T-helper 1 cell treated with Interleukin-12 subunit alpha and Interleukin-12 subunit beta and Interleukin-4 antibody, amounts not matched to agents 30 μg/mL and 1 μg/mL, for 36 hours (primary cell): Measurements from ENCODE around the gene FANCC.

Experiments used
- H3K27ac Mint-ChIP-seq: one replicate; pipeline ENCODE4 v1.8.0; 2021; ENCODE audit warnings: mild to moderate bottlenecking, mixed read lengths
- H3K27me3 Mint-ChIP-seq: one replicate; pipeline ENCODE4 v1.8.0; 2021; ENCODE audit warnings: low read depth, mixed read lengths
- H3K36me3 Mint-ChIP-seq: one replicate; pipeline ENCODE4 v1.8.0; 2021; ENCODE audit warnings: low read depth, mixed read lengths
- H3K4me1 Mint-ChIP-seq: one replicate; pipeline ENCODE4 v1.8.0; 2021; ENCODE audit warnings: low read depth, mixed read lengths
- H3K4me3 Mint-ChIP-seq: one replicate; pipeline ENCODE4 v1.8.0; 2021; ENCODE audit warnings: mild to moderate bottlenecking, moderate library complexity, mixed read lengths
- H3K9me3 Mint-ChIP-seq: one replicate; pipeline ENCODE4 v1.8.0; 2021; ENCODE audit warnings: mixed read lengths

Gene FANCC

DNA sequence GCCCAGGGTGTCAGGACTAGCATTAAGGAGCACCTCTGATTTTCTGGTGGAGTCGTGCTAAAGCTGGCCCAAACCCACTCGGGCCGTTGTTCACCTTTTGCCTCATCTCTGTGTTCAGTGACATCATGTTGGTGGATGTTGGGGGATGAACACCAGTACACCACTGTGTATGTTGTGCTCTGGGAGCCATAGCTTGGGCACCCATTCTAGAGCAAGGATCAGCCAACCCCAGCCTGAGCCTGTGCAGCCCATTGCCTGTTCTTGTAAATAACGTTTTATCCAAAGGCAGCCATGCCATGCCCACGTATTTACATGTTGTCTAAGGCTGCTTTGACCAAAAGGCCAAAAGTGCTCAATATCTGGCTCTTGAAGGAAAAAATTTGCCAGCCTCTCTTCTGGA, 245.6 kb downstream of the FANCC start:
- no peak overlapping the region for H3K4me3 Mint-ChIP-seq
- no peaks in the 10 kb centered on the region for H3K4me1 Mint-ChIP-seq
- no peaks in the 10 kb centered on the region for H3K27me3 Mint-ChIP-seq
- H3K9me3 Mint-ChIP-seq = no peaks in the 10 kb centered on the region
- no peaks in the 10 kb centered on the region for H3K36me3 Mint-ChIP-seq
- H3K27ac Mint-ChIP-seq = no peak overlapping the region

DNA sequence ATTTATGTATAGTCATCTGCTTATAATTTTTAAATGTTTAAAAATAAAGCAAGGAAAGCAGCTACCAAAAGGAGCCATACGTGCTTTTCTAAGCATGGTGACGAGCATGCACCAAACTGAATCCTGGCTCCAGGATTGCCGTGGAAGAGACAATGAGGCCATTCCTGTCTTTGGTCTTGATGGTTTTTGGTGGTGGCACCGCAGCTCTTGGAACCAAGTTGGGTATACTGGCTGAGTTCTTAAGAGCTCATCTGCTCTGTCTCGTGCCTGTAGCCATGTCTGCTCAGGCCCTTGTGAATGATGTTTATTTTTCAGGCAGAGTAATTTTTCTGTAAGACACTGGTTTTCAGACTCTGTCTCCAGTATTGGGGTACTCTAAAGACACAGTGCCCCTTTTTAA, 246.1 kb downstream of the FANCC start:
- no peaks in the 10 kb centered on the region for H3K4me1 Mint-ChIP-seq
- no peak overlapping the region for H3K4me3 Mint-ChIP-seq
- no peaks in the 10 kb centered on the region for H3K9me3 Mint-ChIP-seq
- no peaks in the 10 kb centered on the region for H3K27me3 Mint-ChIP-seq
- H3K27ac Mint-ChIP-seq = no peak overlapping the region
- no peaks in the 10 kb centered on the region for H3K36me3 Mint-ChIP-seq

DNA sequence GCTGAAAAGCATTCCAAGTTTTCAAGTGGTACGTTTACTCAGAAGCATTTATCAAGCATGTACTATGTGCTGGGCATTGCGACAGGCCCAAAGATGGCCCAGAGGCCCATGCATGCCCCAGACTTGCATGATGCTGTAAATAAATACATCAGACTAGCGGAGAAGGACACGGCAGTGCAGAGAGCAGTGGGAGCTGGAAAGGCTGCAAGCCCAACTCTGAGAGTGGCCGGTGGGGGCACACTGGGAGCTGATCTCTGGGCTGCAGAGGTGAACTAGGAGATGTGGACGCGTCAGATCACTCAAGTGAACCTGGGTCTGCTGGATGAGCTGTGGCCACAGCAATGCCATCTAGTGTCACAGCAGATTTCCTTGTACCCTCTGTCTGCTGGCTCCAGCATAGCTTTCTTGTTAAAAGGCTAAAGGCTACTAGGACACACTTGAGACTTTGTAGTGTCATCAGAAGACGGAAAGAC, 246.9 kb downstream of the FANCC start:
- Mint-ChIP-seq H3K9me3 (no peaks in the 10 kb centered on the region), H3K4me3 (no peak overlapping the region), H3K27me3 (no peaks in the 10 kb centered on the region), H3K4me1 (no peaks in the 10 kb centered on the region), H3K36me3 (no peaks in the 10 kb centered on the region), H3K27ac (no peak overlapping the region)

DNA sequence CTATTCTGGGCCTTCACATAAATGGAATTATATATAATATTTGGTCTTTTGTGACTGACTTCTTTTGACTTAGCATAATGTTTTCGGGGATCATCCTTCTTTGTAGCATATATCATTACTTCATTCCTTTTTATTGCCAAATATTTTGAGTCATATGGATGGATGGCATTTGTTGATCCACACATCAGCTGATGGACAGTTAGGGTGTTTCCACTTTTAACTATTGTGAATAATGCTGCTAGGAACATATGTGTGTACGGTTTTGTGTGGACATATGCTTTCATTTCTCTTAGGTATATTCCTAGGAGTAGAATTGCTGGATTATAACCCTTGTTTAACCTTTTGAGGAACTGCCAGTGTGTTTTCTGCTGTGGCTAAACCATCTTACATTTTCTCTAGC, 249.6 kb downstream of the FANCC start:
- Mint-ChIP-seq H3K4me1 (no peaks in the 10 kb centered on the region), H3K36me3 (no peaks in the 10 kb centered on the region), H3K4me3 (no peak overlapping the region), H3K27ac (no peak overlapping the region), H3K27me3 (no peaks in the 10 kb centered on the region), H3K9me3 (no peaks in the 10 kb centered on the region)

DNA sequence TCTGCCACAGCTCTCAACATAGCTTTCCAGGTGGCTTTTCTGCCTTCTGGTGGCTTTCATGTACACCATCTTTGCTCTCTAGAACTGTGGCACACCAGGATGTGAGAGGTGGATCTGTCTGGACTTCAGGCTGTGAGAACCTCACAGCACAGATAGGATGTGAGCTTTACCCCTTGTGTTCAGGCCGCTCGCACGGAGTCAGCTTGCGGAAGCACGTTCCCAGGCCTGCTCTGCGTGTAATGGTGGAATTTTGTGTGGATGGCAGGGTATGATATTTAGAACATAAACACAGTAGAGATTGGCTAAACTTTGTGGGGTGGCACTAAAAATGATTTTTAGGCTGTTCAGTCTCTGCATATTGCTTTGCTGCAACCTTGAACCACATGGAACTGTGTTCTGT, 250.5 kb downstream of the FANCC start:
- Mint-ChIP-seq H3K27ac (no peak overlapping the region), H3K4me3 (no peak overlapping the region), H3K36me3 (no peaks in the 10 kb centered on the region)

DNA sequence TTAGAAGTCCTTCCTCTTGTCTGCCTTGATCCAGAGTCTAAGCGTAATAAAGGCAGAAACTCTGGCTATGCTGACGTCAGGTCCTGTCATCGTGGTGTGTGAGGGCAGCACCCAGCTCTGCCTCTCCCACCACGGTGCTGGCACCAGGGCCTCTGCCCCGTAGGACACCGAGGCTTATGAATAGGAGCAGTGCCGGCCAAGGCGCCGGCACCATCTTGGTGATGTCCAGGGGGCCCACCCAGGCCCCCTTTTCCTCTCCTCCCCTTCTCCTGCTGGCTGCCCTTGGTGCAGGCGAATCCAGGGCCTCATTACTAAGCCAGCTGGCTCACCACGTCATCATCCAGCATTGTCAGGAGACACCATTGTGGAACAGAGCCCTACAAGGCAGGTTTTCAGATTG, 252.3 kb downstream of the FANCC start:
- no peaks in the 10 kb centered on the region for H3K27me3 Mint-ChIP-seq
- H3K9me3 Mint-ChIP-seq = no peaks in the 10 kb centered on the region
- H3K4me1 Mint-ChIP-seq = no peaks in the 10 kb centered on the region
- peaks cover 2% of the 10 kb centered on the region for H3K36me3 Mint-ChIP-seq
- no peak overlapping the region for H3K27ac Mint-ChIP-seq
- no peak overlapping the region for H3K4me3 Mint-ChIP-seq

More for the DNA sequence above, 250.5 kb downstream of the FANCC start:
- Mint-ChIP-seq H3K27me3 (no peaks in the 10 kb centered on the region), H3K9me3 (no peaks in the 10 kb centered on the region), H3K4me1 (no peaks in the 10 kb centered on the region)

DNA sequence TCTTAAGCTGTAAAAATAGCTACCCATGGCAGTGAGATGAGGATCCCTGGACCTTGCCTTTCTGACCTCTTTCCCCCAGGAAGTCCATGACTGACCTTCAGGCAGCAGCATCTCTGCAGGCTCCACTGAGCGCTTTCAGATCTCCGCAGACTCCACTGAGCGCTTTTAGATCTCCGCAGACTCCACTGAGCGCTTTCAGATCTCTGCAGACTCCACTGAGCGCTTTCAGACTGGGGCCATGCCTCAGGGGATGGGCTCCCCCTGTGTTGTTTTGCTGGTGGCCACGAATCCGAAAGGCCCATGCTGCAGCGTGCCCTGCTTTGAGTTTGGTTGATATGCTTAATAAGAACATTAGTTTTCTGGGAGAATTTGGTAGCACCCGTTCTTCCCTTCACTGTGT, 254.2 kb downstream of the FANCC start:
- Mint-ChIP-seq H3K27ac (no peak overlapping the region), H3K36me3 (peaks cover 2% of the 10 kb centered on the region), H3K4me3 (no peak overlapping the region), H3K4me1 (no peaks in the 10 kb centered on the region), H3K27me3 (no peaks in the 10 kb centered on the region), H3K9me3 (no peaks in the 10 kb centered on the region)

DNA sequence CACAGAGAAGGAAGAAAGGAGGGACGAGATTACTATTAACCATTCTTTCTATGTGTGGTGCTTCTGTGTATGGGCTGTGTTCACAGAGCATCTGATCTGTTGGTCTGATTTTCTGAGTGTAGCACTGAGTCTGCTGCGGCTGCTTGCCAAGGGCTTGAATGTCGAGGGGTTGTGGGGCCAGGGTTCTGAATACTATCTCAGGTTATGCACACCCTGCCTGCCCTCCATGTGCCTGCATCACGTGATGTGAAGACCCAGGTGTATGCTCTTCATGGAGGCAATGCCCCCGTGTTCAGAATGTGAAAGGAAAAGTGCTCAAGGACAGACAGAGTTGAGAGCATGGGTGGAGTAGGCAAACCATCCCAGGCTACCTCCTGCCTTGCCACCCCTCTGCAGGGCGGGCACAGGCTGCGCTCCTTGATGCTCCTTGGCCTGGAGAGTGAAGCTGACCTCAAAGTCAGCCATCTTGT, 254.9 kb downstream of the FANCC start:
- Mint-ChIP-seq H3K4me3 (no peak overlapping the region), H3K9me3 (no peaks in the 10 kb centered on the region), H3K36me3 (peaks cover 2% of the 10 kb centered on the region), H3K27me3 (no peaks in the 10 kb centered on the region), H3K27ac (no peak overlapping the region), H3K4me1 (no peaks in the 10 kb centered on the region)

DNA sequence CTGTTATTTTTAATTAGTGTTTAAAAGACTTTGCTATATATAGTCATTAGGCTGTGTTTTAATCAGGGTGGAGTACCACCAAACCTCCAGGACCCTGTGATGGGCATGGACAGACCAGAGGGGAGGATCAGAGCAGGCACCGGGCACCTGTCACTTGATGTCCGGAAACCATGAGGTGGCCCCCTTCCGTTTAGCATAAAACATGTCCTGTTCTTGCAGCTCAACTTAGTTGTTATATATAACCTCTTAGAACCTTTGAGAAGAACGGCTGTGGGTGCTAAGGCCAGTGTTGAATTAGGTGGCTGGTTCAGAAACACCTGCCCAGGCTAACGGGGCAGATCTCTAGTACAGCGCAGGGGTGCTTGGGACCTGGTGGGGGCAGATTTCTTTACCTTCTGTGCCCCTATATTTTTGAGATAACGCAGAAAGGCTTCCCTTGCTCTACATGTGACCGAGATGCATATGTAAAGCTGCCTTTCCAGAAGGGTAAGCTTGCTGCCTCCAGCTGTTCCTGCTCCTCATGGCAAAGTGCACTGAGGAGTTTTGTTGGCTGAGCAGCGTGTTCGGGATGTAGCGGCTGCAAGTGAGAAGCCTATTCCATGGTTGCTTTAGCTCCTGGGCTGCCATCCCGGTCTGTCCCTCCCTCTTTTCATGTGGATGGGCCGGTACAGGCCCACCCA, 255.5 kb downstream of the FANCC start:
- H3K4me3 Mint-ChIP-seq = no peak overlapping the region
- no peak overlapping the region for H3K27ac Mint-ChIP-seq
- H3K9me3 Mint-ChIP-seq = no peaks in the 10 kb centered on the region
- H3K36me3 Mint-ChIP-seq = peaks cover 2% of the 10 kb centered on the region
- no peaks in the 10 kb centered on the region for H3K27me3 Mint-ChIP-seq
- H3K4me1 Mint-ChIP-seq = no peaks in the 10 kb centered on the region

DNA sequence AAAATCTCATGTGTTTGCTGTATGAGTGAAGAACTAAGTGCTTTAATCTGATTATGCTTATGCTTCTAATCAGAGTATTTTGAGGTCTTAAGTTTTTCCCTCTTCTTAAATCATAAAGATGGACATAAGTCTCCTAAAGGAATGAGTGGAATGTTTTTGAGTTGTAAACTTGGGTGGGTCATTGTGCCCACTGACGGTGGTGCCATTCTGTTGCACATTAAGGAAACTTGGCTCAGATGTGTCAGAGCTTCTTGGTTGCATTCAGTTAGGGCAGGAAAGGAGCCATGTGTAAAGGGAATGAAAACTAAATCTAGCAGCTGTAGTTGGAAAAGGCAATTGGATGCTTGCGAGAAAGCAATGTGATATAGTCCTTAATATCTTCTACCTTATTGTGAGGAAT, 256.6 kb downstream of the FANCC start:
- no peak overlapping the region for H3K27ac Mint-ChIP-seq
- H3K4me3 Mint-ChIP-seq = no peak overlapping the region
- H3K27me3 Mint-ChIP-seq = no peaks in the 10 kb centered on the region
- peaks cover 2% of the 10 kb centered on the region for H3K36me3 Mint-ChIP-seq
- no peaks in the 10 kb centered on the region for H3K4me1 Mint-ChIP-seq
- no peaks in the 10 kb centered on the region for H3K9me3 Mint-ChIP-seq

DNA sequence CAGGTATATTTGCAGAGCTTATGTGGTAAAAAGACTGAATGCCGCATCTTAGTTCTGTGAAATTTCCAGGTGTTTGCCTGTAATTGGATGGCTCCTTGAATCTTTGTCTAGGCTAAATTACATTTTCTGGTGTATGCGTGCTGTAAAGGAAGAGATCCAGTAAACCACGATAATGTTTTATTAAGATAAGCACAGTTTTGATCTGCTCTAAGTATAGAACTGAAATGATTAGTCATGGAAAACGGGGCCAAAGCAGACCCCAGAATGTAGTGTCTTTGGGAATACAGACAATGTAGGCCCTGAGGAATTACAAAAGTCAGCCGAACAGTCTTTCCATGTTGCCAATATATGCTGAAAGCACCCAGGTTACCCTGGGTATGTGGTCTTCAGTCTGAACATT, 257.3 kb downstream of the FANCC start:
- H3K36me3 Mint-ChIP-seq = peaks cover 2% of the 10 kb centered on the region
- H3K27ac Mint-ChIP-seq = no peak overlapping the region
- H3K9me3 Mint-ChIP-seq = no peaks in the 10 kb centered on the region
- H3K27me3 Mint-ChIP-seq = no peaks in the 10 kb centered on the region
- no peaks in the 10 kb centered on the region for H3K4me1 Mint-ChIP-seq
- no peak overlapping the region for H3K4me3 Mint-ChIP-seq

DNA sequence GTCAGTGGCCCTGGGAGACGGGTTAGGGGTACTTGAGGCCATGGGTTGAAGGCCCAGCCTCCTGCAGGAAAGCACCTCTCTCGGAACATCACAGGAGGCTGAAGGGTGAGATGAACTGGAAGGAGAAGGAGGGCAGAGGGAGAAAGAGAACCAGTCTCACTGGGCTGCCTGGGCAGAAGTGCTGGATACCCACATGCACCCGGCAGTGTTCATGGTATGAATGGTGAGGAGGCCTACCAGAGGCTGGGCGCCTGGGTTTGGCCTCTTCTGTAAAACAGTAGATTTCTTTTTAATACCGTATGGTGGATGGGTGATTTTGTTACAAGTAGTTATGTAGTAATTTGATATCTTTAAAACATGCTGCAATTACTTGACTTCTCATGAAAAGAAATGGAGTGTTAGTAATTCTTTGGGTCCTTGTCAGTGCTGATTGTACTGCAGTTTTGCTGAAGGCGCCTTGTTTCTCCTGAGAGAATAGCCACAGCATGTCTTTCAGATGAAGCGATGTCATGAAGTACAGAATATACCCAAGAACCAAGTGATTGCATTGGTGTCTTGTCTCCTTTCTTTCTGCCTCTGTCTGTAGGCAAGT, 258.6 kb downstream of the FANCC start:
- Mint-ChIP-seq H3K27ac (no peak overlapping the region), H3K4me1 (peaks cover 2% of the 10 kb centered on the region), H3K4me3 (no peak overlapping the region), H3K9me3 (no peaks in the 10 kb centered on the region), H3K36me3 (peaks cover 2% of the 10 kb centered on the region), H3K27me3 (no peaks in the 10 kb centered on the region)

DNA sequence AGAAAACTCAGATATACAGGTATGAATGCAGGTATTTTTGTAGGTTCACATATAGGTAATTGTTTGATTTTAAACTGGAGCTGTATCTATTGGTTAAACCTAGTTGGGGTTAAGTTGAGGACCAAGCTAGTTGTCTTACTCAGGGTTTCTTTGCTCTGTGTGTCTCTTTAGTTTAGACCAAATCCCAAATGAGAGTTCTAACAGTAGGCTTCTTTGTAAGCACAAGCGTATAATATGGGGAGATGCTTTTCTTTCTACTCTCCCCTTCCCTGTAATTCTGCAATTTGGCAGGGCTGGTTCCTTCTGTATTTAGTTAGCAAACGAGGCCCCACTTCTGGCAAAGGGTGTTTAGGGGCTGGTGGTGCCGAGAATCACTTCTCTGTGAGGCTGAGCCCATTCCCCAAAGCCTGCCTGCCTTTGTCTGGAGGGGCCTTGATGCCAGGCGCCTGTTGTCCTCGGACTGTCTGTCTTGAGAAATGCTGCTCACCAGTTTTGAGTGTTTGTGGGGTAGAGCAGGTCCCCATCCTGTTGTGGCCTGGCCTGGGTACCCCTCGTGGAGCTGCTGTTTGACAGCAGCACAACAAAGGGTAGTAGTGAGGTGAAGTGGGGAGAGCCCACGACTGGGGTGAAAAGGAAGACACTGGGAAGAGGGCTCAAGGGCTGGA, 259.3 kb downstream of the FANCC start:
- peaks cover 2% of the 10 kb centered on the region for H3K36me3 Mint-ChIP-seq
- H3K4me3 Mint-ChIP-seq = no peak overlapping the region
- no peak overlapping the region for H3K27ac Mint-ChIP-seq
- H3K9me3 Mint-ChIP-seq = no peaks in the 10 kb centered on the region
- H3K27me3 Mint-ChIP-seq = no peaks in the 10 kb centered on the region
- H3K4me1 Mint-ChIP-seq = peaks cover 2% of the 10 kb centered on the region

DNA sequence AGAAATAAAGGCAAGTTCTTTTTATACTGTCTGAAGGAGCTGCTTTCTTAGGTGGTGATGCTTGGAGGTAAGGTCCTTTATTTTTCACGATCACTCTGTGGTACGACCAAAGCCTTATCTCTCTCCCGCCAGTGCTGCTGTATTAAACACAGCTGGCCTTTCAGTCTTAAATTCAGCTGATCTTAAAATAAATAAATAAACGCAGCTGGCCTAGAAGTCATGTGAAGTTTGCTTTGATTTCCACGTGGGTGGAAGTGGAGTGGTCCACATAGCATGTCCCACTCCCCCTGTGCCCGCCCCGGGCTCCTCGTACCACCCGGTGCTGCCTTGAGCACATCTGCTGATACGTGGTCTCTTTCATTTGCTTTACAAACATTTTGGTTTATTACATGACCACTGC, 260.4 kb downstream of the FANCC start:
- Mint-ChIP-seq H3K9me3 (no peaks in the 10 kb centered on the region), H3K4me3 (no peak overlapping the region), H3K4me1 (peaks cover 2% of the 10 kb centered on the region), H3K36me3 (peaks cover 2% of the 10 kb centered on the region), H3K27me3 (no peaks in the 10 kb centered on the region), H3K27ac (no peak overlapping the region)
